ENCODE measurements around the gene FES.

Gene FES

DNA sequence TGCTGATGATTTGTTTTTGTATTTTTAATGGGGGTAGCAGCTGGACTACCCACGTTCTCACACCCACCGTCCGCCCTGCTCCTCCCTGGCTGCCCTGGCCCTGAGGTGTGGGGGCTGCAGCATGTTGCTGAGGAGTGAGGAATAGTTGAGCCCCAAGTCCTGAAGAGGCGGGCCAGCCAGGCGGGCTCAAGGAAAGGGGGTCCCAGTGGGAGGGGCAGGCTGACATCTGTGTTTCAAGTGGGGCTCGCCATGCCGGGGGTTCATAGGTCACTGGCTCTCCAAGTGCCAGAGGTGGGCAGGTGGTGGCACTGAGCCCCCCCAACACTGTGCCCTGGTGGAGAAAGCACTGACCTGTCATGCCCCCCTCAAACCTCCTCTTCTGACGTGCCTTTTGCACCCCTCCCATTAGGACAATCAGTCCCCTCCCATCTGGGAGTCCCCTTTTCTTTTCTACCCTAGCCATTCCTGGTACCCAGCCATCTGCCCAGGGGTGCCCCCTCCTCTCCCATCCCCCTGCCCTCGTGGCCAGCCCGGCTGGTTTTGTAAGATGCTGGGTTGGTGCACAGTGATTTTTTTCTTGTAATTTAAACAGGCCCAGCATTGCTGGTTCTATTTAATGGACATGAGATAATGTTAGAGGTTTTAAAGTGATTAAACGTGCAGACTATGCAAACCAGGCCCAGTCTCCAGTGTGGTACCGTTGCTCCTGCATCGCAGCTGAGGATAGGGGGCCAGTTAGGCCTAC, 1.4 kb upstream of the FES start:
- DNase-seq (ENCODE audit: low read depth): no peak
- TF ChIP-seq, protein P1, sequence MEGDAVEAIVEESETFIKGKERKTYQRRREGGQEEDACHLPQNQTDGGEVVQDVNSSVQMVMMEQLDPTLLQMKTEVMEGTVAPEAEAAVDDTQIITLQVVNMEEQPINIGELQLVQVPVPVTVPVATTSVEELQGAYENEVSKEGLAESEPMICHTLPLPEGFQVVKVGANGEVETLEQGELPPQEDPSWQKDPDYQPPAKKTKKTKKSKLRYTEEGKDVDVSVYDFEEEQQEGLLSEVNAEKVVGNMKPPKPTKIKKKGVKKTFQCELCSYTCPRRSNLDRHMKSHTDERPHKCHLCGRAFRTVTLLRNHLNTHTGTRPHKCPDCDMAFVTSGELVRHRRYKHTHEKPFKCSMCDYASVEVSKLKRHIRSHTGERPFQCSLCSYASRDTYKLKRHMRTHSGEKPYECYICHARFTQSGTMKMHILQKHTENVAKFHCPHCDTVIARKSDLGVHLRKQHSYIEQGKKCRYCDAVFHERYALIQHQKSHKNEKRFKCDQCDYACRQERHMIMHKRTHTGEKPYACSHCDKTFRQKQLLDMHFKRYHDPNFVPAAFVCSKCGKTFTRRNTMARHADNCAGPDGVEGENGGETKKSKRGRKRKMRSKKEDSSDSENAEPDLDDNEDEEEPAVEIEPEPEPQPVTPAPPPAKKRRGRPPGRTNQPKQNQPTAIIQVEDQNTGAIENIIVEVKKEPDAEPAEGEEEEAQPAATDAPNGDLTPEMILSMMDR (IDR thresholded peaks at IDR 0.05; ENCODE audit: low read depth, low read length, missing control alignments): no peak
- in situ Hi-C loops (cut with HindIII; ENCODE audit: low sequenced_read_pairs): no loop called here
- no peak overlapping the region for H3K4me3 ChIP-seq (ENCODE audit: low read depth, low read length)

DNA sequence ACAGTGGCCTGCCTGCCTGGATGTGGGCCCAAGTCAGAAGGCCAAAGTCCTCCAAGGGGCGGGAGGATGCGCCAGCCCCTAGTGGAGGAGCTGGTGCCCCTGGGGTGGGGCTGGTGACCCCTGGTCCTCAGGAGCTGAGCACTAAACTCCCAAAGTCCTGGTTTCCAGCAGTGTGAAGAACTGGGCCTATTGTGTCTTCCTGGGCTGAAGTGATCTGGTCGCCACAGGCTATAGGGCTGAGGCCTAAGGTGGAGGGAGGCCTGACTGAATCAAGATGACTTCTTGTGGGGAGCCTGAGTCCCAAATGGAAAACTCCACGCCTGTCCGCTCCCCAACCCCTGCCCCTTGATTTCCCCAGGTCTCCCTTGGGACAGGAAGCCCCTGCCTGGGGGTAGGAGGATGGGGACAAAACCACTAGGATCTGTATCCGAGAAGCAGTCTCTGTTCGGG, 753 bp upstream of the FES start:
- TF ChIP-seq, protein P1 (IDR thresholded peaks at IDR 0.05; ENCODE audit: low read depth, low read length, missing control alignments): no peak
- in situ Hi-C loops (cut with HindIII; ENCODE audit: low sequenced_read_pairs): no loop called here
- no peak for DNase-seq (ENCODE audit: low read depth)
- peak overlapping the region; percentile 41 for H3K4me3 ChIP-seq (ENCODE audit: low read depth, low read length)

DNA sequence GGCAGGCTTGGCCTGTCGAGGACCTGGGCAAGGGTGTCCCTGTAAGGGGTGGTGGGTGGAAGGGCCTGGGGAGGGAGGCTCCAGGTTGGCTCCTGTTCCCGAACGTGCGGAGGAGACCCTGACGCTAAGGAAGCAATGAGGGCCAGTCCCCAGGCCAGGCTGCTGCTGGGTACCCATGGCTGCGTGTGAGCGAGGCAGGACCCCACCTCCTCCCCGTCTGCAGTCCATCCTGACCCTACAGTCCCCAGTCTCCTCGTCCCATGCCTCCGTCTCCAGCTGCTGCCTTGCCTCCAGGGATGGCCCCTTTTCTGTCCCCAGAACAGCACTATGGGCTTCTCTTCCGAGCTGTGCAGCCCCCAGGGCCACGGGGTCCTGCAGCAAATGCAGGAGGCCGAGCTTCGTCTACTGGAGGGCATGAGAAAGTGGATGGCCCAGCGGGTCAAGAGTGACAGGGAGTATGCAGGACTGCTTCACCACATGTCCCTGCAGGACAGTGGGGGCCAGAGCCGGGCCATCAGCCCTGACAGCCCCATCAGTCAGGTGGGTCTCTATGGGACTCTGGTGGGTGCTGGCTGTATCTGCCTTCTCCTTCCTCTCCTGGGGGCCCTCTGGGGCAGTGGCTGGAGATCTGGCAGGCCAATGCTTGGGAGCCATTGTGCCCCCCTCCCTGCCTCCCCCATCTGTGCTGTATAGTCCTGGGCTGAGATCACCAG, 571 bp downstream of the FES start:
- in situ Hi-C loops (cut with HindIII; ENCODE audit: low sequenced_read_pairs): no loop called here
- peak overlapping the region; percentile 41 for H3K4me3 ChIP-seq (ENCODE audit: low read depth, low read length)
- TF ChIP-seq, protein P1 (IDR thresholded peaks at IDR 0.05; ENCODE audit: low read depth, low read length, missing control alignments): no peak
- DNase-seq (ENCODE audit: low read depth): no peak

DNA sequence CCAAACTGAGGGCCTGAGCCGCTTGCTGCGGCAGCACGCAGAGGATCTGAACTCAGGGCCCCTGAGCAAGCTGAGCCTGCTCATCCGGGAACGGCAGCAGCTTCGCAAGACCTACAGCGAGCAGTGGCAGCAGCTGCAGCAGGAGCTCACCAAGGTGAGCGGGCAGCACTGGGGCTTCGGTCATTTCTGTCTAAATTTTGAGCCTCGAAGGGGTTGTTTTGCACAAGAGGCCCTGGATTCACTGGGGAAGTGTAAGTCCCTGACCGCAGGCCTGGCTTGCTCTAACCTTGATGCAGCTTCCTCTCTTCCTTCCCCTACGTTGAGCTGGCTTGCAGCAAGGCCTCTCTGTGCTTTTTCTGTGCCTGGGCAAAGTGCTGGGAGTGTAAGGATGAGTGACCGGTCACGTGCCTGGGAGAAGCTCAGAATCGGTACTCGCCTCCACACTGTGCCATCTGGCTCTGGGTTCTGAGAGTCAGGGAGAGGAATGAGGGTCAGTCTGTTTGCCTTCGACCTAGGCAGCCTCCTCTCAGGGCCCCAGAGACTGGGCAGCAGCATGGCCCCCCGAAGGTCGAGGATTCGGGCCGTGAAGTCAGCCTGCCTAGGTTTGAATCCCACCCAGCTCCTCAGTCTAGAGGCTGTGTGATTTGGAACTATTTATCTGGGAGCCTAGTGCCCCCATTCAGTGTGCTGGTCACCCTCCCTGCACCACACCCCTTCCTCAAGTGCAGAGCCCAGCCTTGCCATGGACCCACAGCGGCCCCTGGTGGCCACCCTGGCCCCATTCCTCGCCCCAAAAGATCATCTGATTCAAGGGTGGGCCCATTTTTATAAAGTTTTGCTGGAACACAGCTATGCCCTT, 1.4 kb downstream of the FES start:
- no peak overlapping the region for H3K4me3 ChIP-seq (ENCODE audit: low read depth, low read length)

DNA sequence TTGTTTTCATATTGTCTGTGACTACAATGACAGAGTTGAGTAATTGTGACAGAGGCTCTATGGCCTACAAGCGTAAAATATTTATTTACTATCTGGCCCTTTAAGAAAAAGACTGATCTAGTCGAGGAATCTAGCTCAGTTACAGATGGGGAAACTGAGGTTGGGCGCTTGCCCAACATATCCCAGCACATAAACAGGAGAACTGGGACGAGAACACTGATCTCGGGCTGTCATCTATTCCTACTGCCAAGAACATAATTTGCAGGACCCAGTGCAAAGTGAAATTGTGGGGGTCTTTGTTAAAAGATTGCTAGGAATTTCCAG, 1.9 kb downstream of the FES start:
- no peak for DNase-seq (ENCODE audit: low read depth)
- in situ Hi-C loops (cut with HindIII; ENCODE audit: low sequenced_read_pairs): no loop called here
- TF ChIP-seq, protein P1 (IDR thresholded peaks at IDR 0.05; ENCODE audit: low read depth, low read length, missing control alignments): no peak
- H3K4me3 ChIP-seq (ENCODE audit: low read depth, low read length): no peak overlapping the region

More for the DNA sequence above, 1.4 kb downstream of the FES start:
- no peak for DNase-seq (ENCODE audit: low read depth)
- TF ChIP-seq, protein P1 (IDR thresholded peaks at IDR 0.05; ENCODE audit: low read depth, low read length, missing control alignments): peak; percentile 98
- in situ Hi-C loops (cut with HindIII; ENCODE audit: low sequenced_read_pairs): no loop called here

DNA sequence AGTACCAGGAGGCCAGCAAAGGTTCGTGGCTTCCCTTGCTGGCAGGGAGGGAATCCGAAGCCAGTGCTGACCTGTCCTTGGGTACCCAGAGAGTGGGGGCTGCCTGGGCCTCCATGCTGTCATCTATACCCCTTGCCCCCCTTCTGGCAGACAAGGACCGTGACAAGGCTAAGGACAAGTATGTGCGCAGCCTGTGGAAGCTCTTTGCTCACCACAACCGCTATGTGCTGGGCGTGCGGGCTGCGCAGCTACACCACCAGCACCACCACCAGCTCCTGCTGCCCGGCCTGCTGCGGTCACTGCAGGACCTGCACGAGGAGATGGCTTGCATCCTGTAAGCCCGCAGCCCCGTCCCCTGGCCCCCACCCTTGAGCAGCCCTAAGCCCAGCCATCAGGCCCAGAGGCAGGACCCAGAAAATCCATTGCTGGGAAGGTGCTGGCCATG, 2.8 kb downstream of the FES start:
- in situ Hi-C loops (cut with HindIII; ENCODE audit: low sequenced_read_pairs): no loop called here
- TF ChIP-seq, protein P1 (IDR thresholded peaks at IDR 0.05; ENCODE audit: low read depth, low read length, missing control alignments): no peak
- no peak for DNase-seq (ENCODE audit: low read depth)
- H3K4me3 ChIP-seq (ENCODE audit: low read depth, low read length): no peak overlapping the region
